Activated CD4-positive, alpha-beta memory T cell treated with anti-CD3 and anti-CD28 coated beads, Interleukin-2, amount 10 ng/mL, durations not matched to agents 7 days and 5 days (primary cell): ENCODE results near the gene PRDX4. TPM values are rescaled to one million over a fixed set of nuclear protein-coding genes. Genes with fewer than 3 reads are reported as not detected.

Experiments
- CTCF ChIA-PET: fragments of 350-600 bp; sonication (Branson Sonifier 250); formaldehyde crosslinking; loops from one replicate; lab custom pipeline; 2021; ENCODE audit warnings: antibody characterized with exemption, inconsistent platforms; lab: Charles Lee
- POLR2A ChIA-PET: fragments of 350-600 bp; sonication (Branson Sonifier 250); formaldehyde crosslinking; loops from one replicate; lab custom pipeline; 2021; ENCODE audit warnings: antibody characterized with exemption; lab: Charles Lee
- DNase-seq: peaks from one replicate; pipeline ENCODE4 v3.0.0-alpha.2; 2020
- H3K27ac Mint-ChIP-seq: one replicate; pipeline ENCODE4 v1.8.0; 2021; ENCODE audit warnings: mild to moderate bottlenecking, mixed read lengths
- H3K27me3 Mint-ChIP-seq: one replicate; pipeline ENCODE4 v1.8.0; 2021; ENCODE audit warnings: mixed read lengths
- H3K36me3 Mint-ChIP-seq: one replicate; pipeline ENCODE4 v1.8.0; 2021; ENCODE audit warnings: low read depth, mixed read lengths
- H3K4me1 Mint-ChIP-seq: one replicate; pipeline ENCODE4 v1.8.0; 2021; ENCODE audit warnings: mixed read lengths
- H3K4me3 Mint-ChIP-seq: one replicate; pipeline ENCODE4 v1.8.0; 2021; ENCODE audit warnings: mild to moderate bottlenecking, mixed read lengths
- H3K9me3 Mint-ChIP-seq: one replicate; pipeline ENCODE4 v1.8.0; 2021; ENCODE audit warnings: mixed read lengths
- total RNA-seq, 2 experiments: library from RNA; stranded (reverse); gene quantifications; one replicate each; pipeline ENCODE4 v1.2.3, GENCODE V29; 2021

The PRDX4 gene
- total RNA-seq, 2 experiments from 2014 or later: 34.8 to 35.0 TPM

DNA sequence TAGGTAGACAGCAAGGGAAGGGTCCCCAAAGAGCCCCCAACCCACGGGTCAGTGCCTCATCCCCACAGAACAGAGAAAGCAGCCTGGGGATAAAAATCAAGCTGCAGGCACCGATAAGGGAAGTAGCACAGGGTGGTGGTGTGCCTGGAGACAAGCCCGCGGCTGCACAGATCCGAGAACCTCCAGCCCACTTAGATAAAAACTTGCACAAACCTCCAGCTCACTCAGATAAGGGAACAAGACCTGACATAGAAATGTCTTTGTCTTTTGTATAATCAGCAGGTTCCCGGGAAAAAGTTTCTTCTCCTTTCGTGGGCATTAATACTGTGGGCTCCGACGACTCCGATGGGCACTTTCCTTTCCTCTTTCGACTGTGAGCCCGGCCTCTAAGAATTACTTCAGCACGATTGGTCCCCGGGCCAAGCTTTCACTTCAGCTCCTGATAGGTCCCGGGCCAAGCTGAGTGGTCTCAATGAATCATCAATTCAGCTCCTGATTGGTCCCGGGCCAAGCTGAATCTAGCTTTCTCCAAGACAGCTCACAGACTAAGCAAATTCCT, 32.4 kb downstream of the PRDX4 start:
- Mint-ChIP-seq H3K4me3 (no peak overlapping the region), H3K27me3 (no peaks in the 10 kb centered on the region), H3K36me3 (peaks cover 16% of the 10 kb centered on the region), H3K4me1 (no peaks in the 10 kb centered on the region), H3K27ac (no peak overlapping the region), H3K9me3 (no peaks in the 10 kb centered on the region)
- no peak for DNase-seq
- POLR2A ChIA-PET: no interaction called here
- CTCF ChIA-PET: interaction anchor here (1.9 kb wide), 1 partner anchor 202 kb away, joined by 8 read pairs; no protein-coding TSS in a partner anchor

DNA sequence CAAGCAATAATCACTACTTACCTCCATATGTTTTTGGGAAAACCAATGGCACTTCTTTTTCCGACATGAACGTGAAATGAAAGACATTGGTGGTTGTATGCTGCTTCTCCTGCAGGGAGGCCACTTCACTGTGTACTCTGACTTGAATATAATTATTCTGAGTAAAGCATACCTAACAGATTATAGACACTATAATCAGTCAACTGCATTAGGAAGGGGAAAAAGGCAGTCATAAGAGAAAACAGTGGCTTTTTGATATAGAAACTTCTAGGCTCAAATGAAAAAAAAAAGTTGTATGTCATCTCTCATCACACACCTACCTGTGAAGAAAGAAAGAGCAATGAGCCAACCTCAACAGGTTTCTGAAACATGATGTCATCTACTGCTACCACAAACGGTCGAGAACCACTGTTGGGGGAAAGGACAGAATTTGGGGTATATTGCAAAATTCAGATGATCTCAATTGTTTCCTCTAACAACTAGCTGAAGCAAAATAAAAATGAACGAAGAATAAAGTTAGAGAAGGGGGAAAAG, 37.4 kb downstream of the PRDX4 start:
- H3K9me3 Mint-ChIP-seq: no peaks in the 10 kb centered on the region
- no peak overlapping the region for H3K4me3 Mint-ChIP-seq
- DNase-seq: no peak
- ChIA-PET CTCF (no interaction called here), POLR2A (no interaction called here)
- H3K27me3 Mint-ChIP-seq: no peaks in the 10 kb centered on the region
- H3K27ac Mint-ChIP-seq: no peak overlapping the region
- peaks cover 25% of the 10 kb centered on the region for H3K36me3 Mint-ChIP-seq
- H3K4me1 Mint-ChIP-seq: no peaks in the 10 kb centered on the region

DNA sequence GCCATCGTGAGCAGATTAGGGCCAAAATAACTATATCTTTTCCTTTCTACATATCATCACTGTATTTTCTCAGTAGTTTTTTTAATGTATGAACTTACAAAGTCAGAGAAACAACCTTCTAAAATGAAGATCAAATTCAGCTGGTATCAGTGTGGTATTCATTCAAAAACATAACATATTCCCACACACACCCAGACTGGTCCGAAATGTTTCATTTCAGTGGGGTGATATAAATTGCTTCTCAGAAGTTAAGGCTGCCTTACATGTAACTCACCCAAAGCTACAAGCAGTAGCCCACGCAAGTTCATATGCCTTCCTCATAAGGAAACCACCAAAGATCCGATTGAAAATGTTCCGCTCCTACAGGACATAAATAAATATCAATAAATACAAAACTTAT, 37.9 kb downstream of the PRDX4 start:
- Mint-ChIP-seq H3K4me1 (no peaks in the 10 kb centered on the region), H3K27ac (no peak overlapping the region), H3K36me3 (peaks cover 25% of the 10 kb centered on the region), H3K27me3 (no peaks in the 10 kb centered on the region), H3K4me3 (no peak overlapping the region), H3K9me3 (no peaks in the 10 kb centered on the region)
- POLR2A ChIA-PET: no interaction called here
- CTCF ChIA-PET: interaction anchor here (0.6 kb wide), 1 partner anchor 13 kb away, joined by 3 read pairs; no protein-coding TSS in a partner anchor
- DNase-seq: no peak

DNA sequence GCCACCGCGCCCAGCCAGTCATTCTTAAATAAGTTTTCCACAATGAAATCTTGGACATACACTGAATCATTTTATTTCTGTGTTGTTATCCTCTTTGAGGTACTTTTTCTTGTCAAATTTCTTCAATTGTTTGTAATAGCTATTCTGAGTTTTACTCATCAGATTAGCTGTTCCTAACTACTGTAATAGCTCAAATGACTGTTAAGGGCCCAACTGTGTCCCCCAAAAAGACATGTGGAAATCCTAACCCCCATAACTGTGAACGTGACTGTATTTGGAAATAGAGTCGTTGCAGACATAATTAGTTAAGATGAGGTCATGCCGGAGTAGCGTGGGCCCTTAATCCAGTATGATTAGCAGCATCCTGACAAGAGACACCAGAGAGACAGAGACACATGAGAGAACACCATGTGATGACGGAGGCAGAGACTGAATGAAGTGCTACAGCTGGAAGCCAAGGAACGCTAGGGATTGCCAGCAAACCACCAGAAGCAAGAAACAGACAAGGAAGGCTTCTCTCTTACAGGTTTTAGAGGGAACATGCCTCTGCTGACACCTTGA, 52.9 kb downstream of the PRDX4 start:
- H3K9me3 Mint-ChIP-seq: no peaks in the 10 kb centered on the region
- no peaks in the 10 kb centered on the region for H3K4me1 Mint-ChIP-seq
- no peak for DNase-seq
- no peak overlapping the region for H3K27ac Mint-ChIP-seq
- CTCF ChIA-PET: interaction anchor here (1.5 kb wide), 1 partner anchor 182 kb away, joined by 5 read pairs; no protein-coding TSS in a partner anchor
- no peaks in the 10 kb centered on the region for H3K27me3 Mint-ChIP-seq
- POLR2A ChIA-PET: no interaction called here
- H3K36me3 Mint-ChIP-seq: peaks cover 31% of the 10 kb centered on the region
- H3K4me3 Mint-ChIP-seq: no peak overlapping the region

DNA sequence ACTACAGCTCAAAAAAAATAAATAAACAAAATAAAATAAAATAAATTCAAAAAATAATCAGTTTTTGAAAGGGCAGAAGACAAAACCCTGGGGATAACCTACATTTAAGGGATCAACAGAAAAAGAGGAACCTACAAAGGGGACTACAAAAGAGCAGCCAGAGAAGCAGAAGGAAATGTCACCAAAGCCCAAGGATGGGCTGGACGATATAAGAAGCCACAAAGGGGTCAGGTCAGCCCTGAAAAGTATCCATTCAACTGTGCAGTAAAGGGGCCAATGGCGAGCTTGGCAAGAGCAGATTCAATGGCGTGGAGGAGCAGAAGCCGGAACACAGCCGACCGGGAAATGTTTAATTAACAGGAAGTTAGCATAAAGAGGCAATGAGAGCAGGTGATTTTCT, 58.9 kb downstream of the PRDX4 start:
- H3K36me3 Mint-ChIP-seq: peaks cover 39% of the 10 kb centered on the region
- no peak for DNase-seq
- no peak overlapping the region for H3K27ac Mint-ChIP-seq

DNA sequence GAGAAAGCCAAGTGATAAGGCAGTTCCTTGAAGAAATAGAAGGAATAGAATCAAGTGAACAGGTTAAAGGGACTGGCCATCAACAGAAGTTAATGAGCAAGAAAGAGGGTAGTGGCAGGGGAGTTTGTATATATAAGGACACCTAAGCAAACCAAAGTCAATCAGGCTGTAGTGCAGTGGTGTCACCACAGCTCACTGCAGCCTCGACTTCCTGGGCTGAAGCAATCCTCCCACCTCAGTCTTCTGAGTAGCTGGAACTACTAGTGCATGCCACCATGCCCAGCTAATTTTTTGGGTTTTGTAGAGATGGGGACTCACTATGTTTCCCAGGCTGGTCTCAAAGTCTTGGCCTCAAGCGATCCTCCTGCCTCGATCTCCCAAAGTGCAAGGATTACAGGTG, 59.9 kb downstream of the PRDX4 start:
- ChIA-PET CTCF (interaction anchor here (1.0 kb wide), 1 partner anchor 175 kb away, joined by 3 read pairs; no protein-coding TSS in a partner anchor), POLR2A (no interaction called here)
- no peaks in the 10 kb centered on the region for H3K9me3 Mint-ChIP-seq
- no peaks in the 10 kb centered on the region for H3K27me3 Mint-ChIP-seq
- no peak overlapping the region for H3K4me3 Mint-ChIP-seq
- no peak overlapping the region for H3K27ac Mint-ChIP-seq
- peaks cover 46% of the 10 kb centered on the region for H3K36me3 Mint-ChIP-seq
- DNase-seq: no peak
- H3K4me1 Mint-ChIP-seq: peaks cover 10% of the 10 kb centered on the region

More for the DNA sequence above, 58.9 kb downstream of the PRDX4 start:
- no peaks in the 10 kb centered on the region for H3K27me3 Mint-ChIP-seq
- POLR2A ChIA-PET: interaction anchor here (0.6 kb wide), 1 partner anchor 49 kb away, joined by 3 read pairs; no protein-coding TSS in a partner anchor
- peaks cover 2% of the 10 kb centered on the region for H3K4me1 Mint-ChIP-seq
- H3K4me3 Mint-ChIP-seq: no peak overlapping the region
- CTCF ChIA-PET: no interaction called here
- H3K9me3 Mint-ChIP-seq: no peaks in the 10 kb centered on the region

DNA sequence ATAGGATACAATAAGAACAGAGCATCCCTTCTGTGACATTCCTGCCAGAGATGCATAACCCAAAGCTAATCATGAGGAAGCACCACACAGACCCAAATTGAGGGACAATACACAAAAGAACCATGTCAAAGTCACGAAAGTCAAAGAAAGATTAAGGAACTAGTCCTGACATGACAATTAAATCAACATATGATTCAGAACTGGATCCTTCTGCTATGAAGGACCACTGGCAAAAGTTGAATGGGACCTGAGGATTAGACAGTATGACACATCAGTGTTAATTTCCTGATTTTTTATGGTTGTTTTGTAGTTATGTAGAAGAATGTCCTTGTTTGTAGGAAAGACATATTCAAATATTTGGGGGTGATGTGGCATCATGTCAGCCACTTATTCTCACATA, 61.9 kb downstream of the PRDX4 start:
- H3K4me1 Mint-ChIP-seq: peaks cover 21% of the 10 kb centered on the region
- H3K27me3 Mint-ChIP-seq: no peaks in the 10 kb centered on the region
- H3K27ac Mint-ChIP-seq: no peak overlapping the region
- DNase-seq: no peak
- ChIA-PET POLR2A (no interaction called here), CTCF (no interaction called here)
- no peaks in the 10 kb centered on the region for H3K9me3 Mint-ChIP-seq
- no peak overlapping the region for H3K4me3 Mint-ChIP-seq
- H3K36me3 Mint-ChIP-seq: peaks cover 42% of the 10 kb centered on the region

DNA sequence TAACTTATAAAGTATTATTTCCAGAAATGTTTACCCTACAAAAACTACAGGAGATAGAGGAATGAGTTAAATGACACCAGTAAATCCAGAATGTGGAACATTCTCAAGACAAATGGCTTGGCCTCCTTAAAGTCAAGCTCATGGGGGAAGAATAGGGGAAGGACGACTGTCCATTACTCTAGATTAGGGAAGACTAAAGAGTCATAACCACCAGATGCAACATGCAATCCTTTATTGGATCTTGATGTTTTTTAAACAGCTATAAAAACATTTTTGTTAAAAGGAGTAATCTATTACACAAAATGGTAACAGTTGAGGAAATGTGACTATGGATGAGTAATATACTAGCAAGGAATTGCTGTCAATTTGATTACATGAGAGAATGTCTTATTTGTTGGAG, 64.7 kb downstream of the PRDX4 start:
- H3K4me1 Mint-ChIP-seq: peaks cover 26% of the 10 kb centered on the region
- peaks cover 41% of the 10 kb centered on the region for H3K36me3 Mint-ChIP-seq
- ChIA-PET CTCF (no interaction called here), POLR2A (interaction anchor here (1.1 kb wide), 1 partner anchor 11 kb away, joined by 4 read pairs; the partner anchor contains the start of gene ACOT9)
- H3K4me3 Mint-ChIP-seq: no peak overlapping the region
- peak overlapping the region; percentile 69 for H3K27ac Mint-ChIP-seq
- DNase-seq: no peak
- H3K27me3 Mint-ChIP-seq: no peaks in the 10 kb centered on the region
- H3K9me3 Mint-ChIP-seq: no peaks in the 10 kb centered on the region

DNA sequence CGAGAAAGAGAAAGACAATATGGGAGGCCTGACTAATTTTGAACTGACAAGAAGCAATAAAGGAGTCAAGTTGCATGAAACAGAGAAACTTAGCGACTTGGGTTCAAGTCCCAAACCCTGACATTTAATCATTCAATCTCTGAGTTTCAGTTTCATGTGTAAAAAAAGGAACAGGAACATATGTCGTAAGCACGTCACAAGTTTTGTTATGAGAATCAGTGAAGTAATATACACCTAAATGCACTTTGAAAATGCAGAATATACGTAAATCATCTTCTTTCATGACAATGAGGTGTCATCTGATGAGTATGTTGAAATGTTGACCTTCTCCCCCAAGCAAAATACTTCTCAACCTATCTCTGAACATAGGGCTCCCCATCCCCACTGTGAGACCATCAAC, 65.4 kb downstream of the PRDX4 start:
- Mint-ChIP-seq H3K4me1 (peaks cover 24% of the 10 kb centered on the region), H3K4me3 (peak overlapping the region; percentile 33), H3K27me3 (no peaks in the 10 kb centered on the region), H3K27ac (peak overlapping the region; percentile 86), H3K9me3 (no peaks in the 10 kb centered on the region), H3K36me3 (peaks cover 41% of the 10 kb centered on the region)
- DNase-seq: no peak
- ChIA-PET POLR2A (interaction anchor here (1.1 to 2.0 kb wide), 2 partner anchors 10 kb away, joined by 4 to 11 read pairs; partner anchors contain the start of gene ACOT9), CTCF (no interaction called here)

Other genes starting within 250 kb of the PRDX4 start
- 10 to 100 TPM; 37.3 to 39.5 TPM for gene ACOT9, start 75.8 kb downstream of the PRDX4 start, total RNA-seq
- gene SAT1, start 115.7 kb downstream of the PRDX4 start, total RNA-seq: 100 to 1,000 TPM; 205 to 218 TPM
- 10 to 100 TPM; 25.1 to 26.3 TPM for gene APOO, start 240.4 kb downstream of the PRDX4 start, total RNA-seq
- not detected for gene CXorf58, start 240.5 kb downstream of the PRDX4 start, total RNA-seq